Liver (tissue), 9 donors: ENCODE results near the gene NTPCR. TPM values are rescaled to one million over a fixed set of nuclear protein-coding genes. Genes with fewer than 3 reads are reported as not detected.

Experiments
- DNase-seq: peaks from one replicate; pipeline ENCODE4 v3.0.0-alpha.2; 2017; ENCODE audit warnings: low spot score
- H3K27ac ChIP-seq, 2 donors: one replicate each; pipeline ENCODE4 v1.7.0; 2013; ENCODE audit warnings: inconsistent platforms in 2 of 2, low read length in 2 of 2, control low read depth in 1 of 2, low read depth in 1 of 2, mild to moderate bottlenecking in 1 of 2
- H3K27me3 ChIP-seq, 4 donors: one replicate each; pipeline versions ENCODE4 v1.6.1 to v1.7.0; 2013; ENCODE audit warnings: low read length in 3 of 4, inconsistent platforms in 1 of 4, mild to moderate bottlenecking in 1 of 4, moderate library complexity in 1 of 4; ENCODE audit not compliant: control insufficient read depth in 4 of 4, insufficient read depth in 4 of 4
- H3K36me3 ChIP-seq, 4 donors: one replicate each; pipeline versions ENCODE4 v1.6.1 to v1.7.0; 2013; ENCODE audit warnings: low read length in 3 of 4, mild to moderate bottlenecking in 3 of 4, low read depth in 1 of 4, moderate library complexity in 1 of 4; ENCODE audit not compliant: control insufficient read depth in 4 of 4, insufficient read depth in 3 of 4
- H3K4me1 ChIP-seq, 4 donors: one replicate each; pipeline versions ENCODE4 v1.6.1 to v1.7.0; 2013; ENCODE audit warnings: low read length in 3 of 4, mild to moderate bottlenecking in 3 of 4, moderate library complexity in 1 of 4; ENCODE audit not compliant: control insufficient read depth in 4 of 4, insufficient read depth in 4 of 4
- H3K4me3 ChIP-seq, 3 donors: one replicate each; pipeline versions ENCODE4 v1.6.1 to v1.7.0; 2013; ENCODE audit warnings: low read length in 3 of 3, control low read depth in 1 of 3, low read depth in 1 of 3, mild to moderate bottlenecking in 1 of 3
- H3K9ac ChIP-seq, 2 donors: one replicate each; pipeline ENCODE4 v1.7.0; 2013; ENCODE audit warnings: low read length in 2 of 2, mild to moderate bottlenecking in 2 of 2, moderate library complexity in 2 of 2, control low read depth in 1 of 2, low read depth in 1 of 2
- H3K9me3 ChIP-seq, 4 donors: one replicate each; pipeline versions ENCODE4 v1.6.1 to v1.7.0; 2013; ENCODE audit warnings: low read length in 3 of 4; ENCODE audit not compliant: control insufficient read depth in 4 of 4
- ATF3 ChIP-seq: IDR thresholded peaks from 2 replicates; pipeline ENCODE4 v1.6.1; 2016; ENCODE audit warnings: antibody characterized with exemption
- FOXA1 ChIP-seq: IDR thresholded peaks from 2 replicates; pipeline ENCODE4 v1.6.1; 2016; ENCODE audit warnings: antibody characterized with exemption
- FOXA2 ChIP-seq: IDR thresholded peaks from 2 replicates; pipeline ENCODE4 v1.6.1; 2016; ENCODE audit warnings: antibody characterized with exemption
- GABPA ChIP-seq, 2 donors: IDR thresholded peaks in 1 of 2; conservative IDR thresholded peaks in 1 of 2; 2 replicates each; pipeline ENCODE4 v1.6.1; 2016; ENCODE audit warnings: antibody characterized with exemption in 2 of 2, mild to moderate bottlenecking in 1 of 2, moderate library complexity in 1 of 2
- HNF4A ChIP-seq, 2 donors: conservative IDR thresholded peaks; 2 replicates each; pipeline ENCODE4 v1.6.1; 2016; ENCODE audit warnings: antibody characterized with exemption in 2 of 2, mild to moderate bottlenecking in 2 of 2
- HNF4G ChIP-seq: IDR thresholded peaks from 2 replicates; pipeline ENCODE4 v1.6.1; 2016; ENCODE audit warnings: antibody characterized with exemption
- JUND ChIP-seq, 2 donors: IDR thresholded peaks; 2 replicates each; pipeline ENCODE4 v1.6.1; 2016; ENCODE audit warnings: antibody characterized with exemption in 2 of 2
- NR2F2 ChIP-seq: IDR thresholded peaks from 2 replicates; pipeline ENCODE4 v1.6.1; 2016; ENCODE audit warnings: antibody characterized with exemption
- RXRA ChIP-seq, 2 donors: IDR thresholded peaks; 2 replicates each; pipeline ENCODE4 v1.6.1; 2017 to 2018; ENCODE audit warnings: antibody characterized with exemption in 2 of 2, mild to moderate bottlenecking in 1 of 2
- SP1 ChIP-seq: IDR thresholded peaks from 2 replicates; pipeline ENCODE4 v1.6.1; 2018; ENCODE audit warnings: antibody characterized with exemption, mild to moderate bottlenecking
- TAF1 ChIP-seq: conservative IDR thresholded peaks from 2 replicates; pipeline ENCODE4 v1.6.1; 2016; ENCODE audit warnings: antibody characterized with exemption, mild to moderate bottlenecking
- YY1 ChIP-seq: IDR thresholded peaks from 2 replicates; pipeline ENCODE4 v1.6.1; 2016; ENCODE audit warnings: antibody characterized with exemption, mild to moderate bottlenecking
- WGBS: extraction: QIAGEN DNeasy Blood & Tissue Kit; methylation state at CpG from one replicate; pipeline ENCODE4 v1.1.7; 2013; 5-methylcytosine and 5-hydroxymethylcytosine counted together
- polyA plus RNA-seq, 2 donors: library from polyadenylated mRNA; stranded (reverse) in 1 of 2; unstranded in 1 of 2; fragments of 200-250 nt in 1 of 2; fragments of >200 nt in 1 of 2; fragmentation: Nextera tagmentation in 1 of 2; extraction: Ambion mirVana in 1 of 2; gene quantifications; one replicate each; pipeline versions ENCODE4 v1.2.1 to v1.2.3, GENCODE V29; 2013 to 2015
- total RNA-seq, 2 donors: library from RNA; depleted of rRNA; stranded (reverse); fragments of >200 nt; gene quantifications; one replicate each; pipeline ENCODE4 v1.2.3, GENCODE V29; 2014
- TF ChIP-seq, protein P1 (sequence below): IDR thresholded peaks from 2 replicates; pipeline ENCODE4 v1.6.1; 2016; ENCODE audit warnings: antibody characterized with exemption
- TF ChIP-seq, protein P2 (sequence below): fragments of 150-350 bp; IDR thresholded peaks from 2 replicates; pipeline ENCODE4 v1.5.1; 2017; ENCODE audit warnings: improper control_type of control experiment, low read depth, low read length; ENCODE audit not compliant: missing input control
- TF ChIP-seq, protein P3 (sequence below): IDR thresholded peaks from 2 replicates; pipeline ENCODE4 v1.6.1; 2016; ENCODE audit warnings: antibody characterized with exemption
- TF ChIP-seq, protein P4 (sequence below): IDR thresholded peaks from 2 replicates; pipeline ENCODE4 v1.6.1; 2016; ENCODE audit warnings: antibody characterized with exemption, mild to moderate bottlenecking
- donor health status: healthy.
- donor health status: healthy.
- donor health status: healthy.
- donor health status: healthy.
- donor health status: healthy.

The NTPCR gene
- total and polyA plus RNA-seq, 4 donors, result 7.2 to 37.2 (median 19.2) TPM

GRCh38 chr1:233006108-233006507 lies 55.7 kb downstream of the NTPCR start (continued):
- TF ChIP-seq HNF4G, result no peak
- TF ChIP-seq JUND (IDR thresholded peaks at IDR 0.05), result no peak
- TF ChIP-seq, protein P1, sequence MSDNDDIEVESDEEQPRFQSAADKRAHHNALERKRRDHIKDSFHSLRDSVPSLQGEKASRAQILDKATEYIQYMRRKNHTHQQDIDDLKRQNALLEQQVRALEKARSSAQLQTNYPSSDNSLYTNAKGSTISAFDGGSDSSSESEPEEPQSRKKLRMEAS, result no peak
- TF ChIP-seq NR2F2, result no peak
- no peak for TF ChIP-seq ATF3

DNA sequence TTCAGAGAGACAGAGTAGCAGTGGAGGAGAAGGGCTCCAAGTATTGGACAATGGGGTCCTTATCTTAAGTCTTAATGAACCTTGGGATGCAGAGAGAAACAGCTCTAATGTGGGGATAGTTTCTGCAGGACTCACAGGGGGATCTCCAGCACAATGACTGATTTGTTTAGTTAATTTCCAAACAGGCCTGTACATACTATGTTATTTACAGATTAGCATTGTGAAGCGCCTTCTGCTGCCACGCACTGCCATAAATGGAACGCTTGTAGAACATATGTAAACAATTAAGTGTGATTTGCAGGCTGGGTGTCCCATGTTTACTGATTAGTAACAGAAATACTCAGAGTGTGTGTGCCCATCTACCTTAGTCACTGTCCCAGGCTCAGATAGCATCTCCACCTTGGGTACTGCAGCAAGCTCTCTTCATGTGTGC lies 56.1 kb downstream of the NTPCR start:
- TF ChIP-seq HNF4A (conservative IDR thresholded peaks at IDR 0.05), result no peak
- H3K27ac ChIP-seq, result no peak overlapping the region
- H3K4me1 ChIP-seq, result no peaks in the 10 kb centered on the region

DNA sequence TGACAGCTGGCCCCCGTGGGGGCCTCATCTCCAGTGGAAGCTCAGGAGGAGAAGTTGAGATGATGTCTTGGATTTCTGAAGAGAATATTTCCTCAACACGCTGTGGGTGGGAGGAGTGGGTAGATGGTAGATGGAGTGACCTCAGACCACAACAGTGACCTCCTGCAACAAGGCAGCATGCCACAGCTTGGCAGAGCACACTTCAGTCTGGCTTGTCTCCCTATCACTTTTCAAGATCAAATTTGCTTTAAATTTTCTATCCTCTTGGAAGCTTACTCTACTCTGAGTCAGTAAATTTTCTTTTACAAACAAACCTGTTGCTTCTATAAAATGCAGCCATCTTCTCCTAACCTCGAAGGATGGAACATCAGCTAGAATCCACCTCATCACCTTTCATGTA lies 59.7 kb downstream of the NTPCR start:
- Histone ChIP-seq H3K9ac (no peak overlapping the region), H3K27ac (no peak overlapping the region), H3K9me3 (no peaks in the 10 kb centered on the region), H3K4me3 (no peak overlapping the region), H3K4me1 (no peaks in the 10 kb centered on the region), H3K27me3 (no peaks in the 10 kb centered on the region), H3K36me3 (no peaks in the 10 kb centered on the region)
- TF ChIP-seq SP1, result no peak
- TF ChIP-seq RXRA (IDR thresholded peaks at IDR 0.05), result no peak
- TF ChIP-seq HNF4A (conservative IDR thresholded peaks at IDR 0.05), result no peak
- no peak for TF ChIP-seq FOXA2
- TF ChIP-seq, protein P2, sequence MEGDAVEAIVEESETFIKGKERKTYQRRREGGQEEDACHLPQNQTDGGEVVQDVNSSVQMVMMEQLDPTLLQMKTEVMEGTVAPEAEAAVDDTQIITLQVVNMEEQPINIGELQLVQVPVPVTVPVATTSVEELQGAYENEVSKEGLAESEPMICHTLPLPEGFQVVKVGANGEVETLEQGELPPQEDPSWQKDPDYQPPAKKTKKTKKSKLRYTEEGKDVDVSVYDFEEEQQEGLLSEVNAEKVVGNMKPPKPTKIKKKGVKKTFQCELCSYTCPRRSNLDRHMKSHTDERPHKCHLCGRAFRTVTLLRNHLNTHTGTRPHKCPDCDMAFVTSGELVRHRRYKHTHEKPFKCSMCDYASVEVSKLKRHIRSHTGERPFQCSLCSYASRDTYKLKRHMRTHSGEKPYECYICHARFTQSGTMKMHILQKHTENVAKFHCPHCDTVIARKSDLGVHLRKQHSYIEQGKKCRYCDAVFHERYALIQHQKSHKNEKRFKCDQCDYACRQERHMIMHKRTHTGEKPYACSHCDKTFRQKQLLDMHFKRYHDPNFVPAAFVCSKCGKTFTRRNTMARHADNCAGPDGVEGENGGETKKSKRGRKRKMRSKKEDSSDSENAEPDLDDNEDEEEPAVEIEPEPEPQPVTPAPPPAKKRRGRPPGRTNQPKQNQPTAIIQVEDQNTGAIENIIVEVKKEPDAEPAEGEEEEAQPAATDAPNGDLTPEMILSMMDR, result no peak
- TF ChIP-seq, protein P3, sequence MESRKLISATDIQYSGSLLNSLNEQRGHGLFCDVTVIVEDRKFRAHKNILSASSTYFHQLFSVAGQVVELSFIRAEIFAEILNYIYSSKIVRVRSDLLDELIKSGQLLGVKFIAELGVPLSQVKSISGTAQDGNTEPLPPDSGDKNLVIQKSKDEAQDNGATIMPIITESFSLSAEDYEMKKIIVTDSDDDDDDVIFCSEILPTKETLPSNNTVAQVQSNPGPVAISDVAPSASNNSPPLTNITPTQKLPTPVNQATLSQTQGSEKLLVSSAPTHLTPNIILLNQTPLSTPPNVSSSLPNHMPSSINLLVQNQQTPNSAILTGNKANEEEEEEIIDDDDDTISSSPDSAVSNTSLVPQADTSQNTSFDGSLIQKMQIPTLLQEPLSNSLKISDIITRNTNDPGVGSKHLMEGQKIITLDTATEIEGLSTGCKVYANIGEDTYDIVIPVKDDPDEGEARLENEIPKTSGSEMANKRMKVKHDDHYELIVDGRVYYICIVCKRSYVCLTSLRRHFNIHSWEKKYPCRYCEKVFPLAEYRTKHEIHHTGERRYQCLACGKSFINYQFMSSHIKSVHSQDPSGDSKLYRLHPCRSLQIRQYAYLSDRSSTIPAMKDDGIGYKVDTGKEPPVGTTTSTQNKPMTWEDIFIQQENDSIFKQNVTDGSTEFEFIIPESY, result no peak
- no peak for TF ChIP-seq GABPA (IDR thresholded peaks at IDR 0.05 in 1 of 2, conservative IDR thresholded peaks at IDR 0.05 in 1 of 2)
- DNase-seq, result no peak
- WGBS, result 80% methylated on average over 3 of the region's 3 CpGs

More for the DNA sequence above, 56.1 kb downstream of the NTPCR start:
- Histone ChIP-seq H3K36me3 (no peaks in the 10 kb centered on the region), H3K9ac (no peak overlapping the region), H3K4me3 (no peak overlapping the region), H3K9me3 (no peaks in the 10 kb centered on the region), H3K27me3 (no peaks in the 10 kb centered on the region)
- WGBS, result 84% methylated on average over 3 of the region's 3 CpGs
- no peak for DNase-seq

DNA sequence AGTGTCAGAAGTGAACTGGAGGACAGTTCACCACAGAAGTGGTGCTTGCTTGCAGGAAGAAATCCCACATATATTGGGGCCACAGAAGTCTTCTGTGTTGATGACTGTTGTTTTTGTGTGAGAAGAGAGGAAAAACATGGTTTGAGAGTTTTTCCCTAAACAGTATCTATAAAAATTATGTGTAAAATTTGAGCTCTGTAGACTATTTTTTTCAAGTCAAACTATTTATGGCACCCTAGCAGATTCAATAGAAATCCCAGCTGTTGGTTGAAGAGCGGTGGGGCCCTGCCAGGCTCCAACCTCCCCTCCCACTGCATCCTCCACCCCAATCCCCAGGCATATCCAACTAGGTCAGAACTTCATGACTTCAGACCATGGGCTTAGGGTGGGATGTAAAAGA lies 61.6 kb downstream of the NTPCR start:
- Histone ChIP-seq H3K9me3 (no peaks in the 10 kb centered on the region), H3K36me3 (no peaks in the 10 kb centered on the region), H3K9ac (no peak overlapping the region), H3K27me3 (no peaks in the 10 kb centered on the region), H3K27ac (no peak overlapping the region), H3K4me3 (no peak overlapping the region), H3K4me1 (no peaks in the 10 kb centered on the region)
- no peak for DNase-seq
- 96% methylated on average over 1 of the region's 1 CpG for WGBS
- TF ChIP-seq SP1 (no peak), FOXA2 (no peak), HNF4G (no peak), TAF1 (no peak), YY1 (no peak), NR2F2 (no peak), JUND (IDR thresholded peaks at IDR 0.05) (no peak), GABPA (IDR thresholded peaks at IDR 0.05 in 1 of 2, conservative IDR thresholded peaks at IDR 0.05 in 1 of 2) (no peak), FOXA1 (no peak), HNF4A (conservative IDR thresholded peaks at IDR 0.05) (no peak)
- TF ChIP-seq, protein P1, result no peak
- TF ChIP-seq, protein P4, sequence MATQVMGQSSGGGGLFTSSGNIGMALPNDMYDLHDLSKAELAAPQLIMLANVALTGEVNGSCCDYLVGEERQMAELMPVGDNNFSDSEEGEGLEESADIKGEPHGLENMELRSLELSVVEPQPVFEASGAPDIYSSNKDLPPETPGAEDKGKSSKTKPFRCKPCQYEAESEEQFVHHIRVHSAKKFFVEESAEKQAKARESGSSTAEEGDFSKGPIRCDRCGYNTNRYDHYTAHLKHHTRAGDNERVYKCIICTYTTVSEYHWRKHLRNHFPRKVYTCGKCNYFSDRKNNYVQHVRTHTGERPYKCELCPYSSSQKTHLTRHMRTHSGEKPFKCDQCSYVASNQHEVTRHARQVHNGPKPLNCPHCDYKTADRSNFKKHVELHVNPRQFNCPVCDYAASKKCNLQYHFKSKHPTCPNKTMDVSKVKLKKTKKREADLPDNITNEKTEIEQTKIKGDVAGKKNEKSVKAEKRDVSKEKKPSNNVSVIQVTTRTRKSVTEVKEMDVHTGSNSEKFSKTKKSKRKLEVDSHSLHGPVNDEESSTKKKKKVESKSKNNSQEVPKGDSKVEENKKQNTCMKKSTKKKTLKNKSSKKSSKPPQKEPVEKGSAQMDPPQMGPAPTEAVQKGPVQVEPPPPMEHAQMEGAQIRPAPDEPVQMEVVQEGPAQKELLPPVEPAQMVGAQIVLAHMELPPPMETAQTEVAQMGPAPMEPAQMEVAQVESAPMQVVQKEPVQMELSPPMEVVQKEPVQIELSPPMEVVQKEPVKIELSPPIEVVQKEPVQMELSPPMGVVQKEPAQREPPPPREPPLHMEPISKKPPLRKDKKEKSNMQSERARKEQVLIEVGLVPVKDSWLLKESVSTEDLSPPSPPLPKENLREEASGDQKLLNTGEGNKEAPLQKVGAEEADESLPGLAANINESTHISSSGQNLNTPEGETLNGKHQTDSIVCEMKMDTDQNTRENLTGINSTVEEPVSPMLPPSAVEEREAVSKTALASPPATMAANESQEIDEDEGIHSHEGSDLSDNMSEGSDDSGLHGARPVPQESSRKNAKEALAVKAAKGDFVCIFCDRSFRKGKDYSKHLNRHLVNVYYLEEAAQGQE, result no peak
